B cell (primary cell): ENCODE measurements around the gene ARRDC5. TPM values are rescaled to one million over a fixed set of nuclear protein-coding genes. Genes with fewer than 3 reads are reported as not detected.
"Not testable (repeated sequence)": the region's sequence is repeated elsewhere in the genome, so short reads cannot be mapped to it uniquely, and the experiment has no call there.

Source experiments
- ATAC-seq: fragments of 200-7000 bp; cut with Tn5 transposase; one replicate; pipeline ENCODE4 v1.10.0; 2021; ENCODE audit warnings: low read depth, mild to moderate bottlenecking, moderate number of reproducible peaks, moderate library complexity
- CTCF ChIA-PET: fragments of 350-600 bp; sonication (Branson Sonifier 250); formaldehyde crosslinking; loops from one replicate; lab custom pipeline; 2021; ENCODE audit warnings: antibody characterized with exemption, inconsistent platforms; lab: Charles Lee
- POLR2A ChIA-PET: fragments of 350-600 bp; sonication (Branson Sonifier 250); formaldehyde crosslinking; loops from one replicate; lab custom pipeline; 2021; ENCODE audit warnings: antibody characterized with exemption; lab: Charles Lee
- DNase-seq: peaks from one replicate; pipeline ENCODE4 v3.0.0; 2013
- H2AFZ ChIP-seq: 2 replicates; pipeline ENCODE4 v1.6.1; 2012; ENCODE audit warnings: mild to moderate bottlenecking, low read depth, low read length; ENCODE audit not compliant: insufficient read depth, poor library complexity, severe bottlenecking
- H3K27ac ChIP-seq, 2 donors: 1 replicate in 1 of 2; 2 replicates in 1 of 2; pipeline ENCODE4 v1.5.1; 2012 to 2013; ENCODE audit warnings: low read length in 2 of 2, mild to moderate bottlenecking in 2 of 2, moderate library complexity in 1 of 2
- H3K27me3 ChIP-seq, 4 experiments: fragments of 200-600 bp in 1 of 4; sonication (generic) in 1 of 4; replicated peaks in 1 of 4; 1 replicate in 2 of 4; 2 replicates in 2 of 4; pipeline versions ENCODE4 v1.6.1 to v1.7.0; 2013 to 2016; ENCODE audit warnings: low read length in 3 of 4, mild to moderate bottlenecking in 2 of 4, mixed read lengths in 1 of 4, moderate library complexity in 1 of 4; ENCODE audit not compliant: insufficient read depth in 4 of 4, control insufficient read depth in 3 of 4; ENCODE audit errors: control extremely low read depth in 1 of 4
- H3K36me3 ChIP-seq, 2 experiments: replicated peaks in 1 of 2; 1 replicate in 1 of 2; 2 replicates in 1 of 2; pipeline versions ENCODE4 v1.6.1 to v1.7.1; 2013; ENCODE audit warnings: low read length in 1 of 2; ENCODE audit not compliant: insufficient read depth in 2 of 2, control insufficient read depth in 1 of 2; ENCODE audit errors: control extremely low read depth in 1 of 2, extremely low read depth in 1 of 2
- H3K4me1 ChIP-seq, 2 donors: fragments of 200-600 bp in 1 of 2; sonication (generic) in 1 of 2; 1 replicate in 1 of 2; 2 replicates in 1 of 2; pipeline versions ENCODE4 v1.5.1 to v1.6.1; 2013 to 2017; ENCODE audit warnings: low read length in 2 of 2; ENCODE audit not compliant: control insufficient read depth in 2 of 2, insufficient read depth in 2 of 2
- H3K4me2 ChIP-seq: replicated peaks from 2 replicates; pipeline ENCODE3; 2012; ENCODE audit warnings: mild to moderate bottlenecking, low read depth, low read length; ENCODE audit not compliant: poor library complexity, severe bottlenecking
- H3K4me3 ChIP-seq, 5 experiments: fragments of 200-600 bp in 1 of 5; sonication (generic) in 1 of 5; 1 replicate in 3 of 5; 2 replicates in 2 of 5; pipeline versions ENCODE4 v1.5.1 to v1.7.0; 2011 to 2016; ENCODE audit warnings: low read length in 4 of 5, mild to moderate bottlenecking in 4 of 5, low read depth in 2 of 5, control low read depth in 1 of 5, moderate library complexity in 1 of 5; ENCODE audit not compliant: insufficient read depth in 1 of 5; ENCODE audit errors: control extremely low read depth in 1 of 5, extremely low read depth in 1 of 5
- H3K79me2 ChIP-seq: fragments of 200-600 bp; sonication (generic); one replicate; pipeline ENCODE4 v1.6.0; 2016; ENCODE audit warnings: low read length; ENCODE audit not compliant: control insufficient read depth, insufficient read depth
- H3K9ac ChIP-seq: fragments of 200-600 bp; sonication (generic); 2 replicates; pipeline ENCODE4 v1.6.1; 2017; ENCODE audit warnings: mild to moderate bottlenecking, low read length, moderate library complexity
- H3K9me3 ChIP-seq, 3 donors: one replicate each; pipeline versions ENCODE4 v1.6.1 to v1.7.1; 2013; ENCODE audit warnings: low read length in 2 of 3; ENCODE audit not compliant: control insufficient read depth in 2 of 3, insufficient read depth in 1 of 3; ENCODE audit errors: control extremely low read depth in 1 of 3
- H4K20me1 ChIP-seq: 2 replicates; pipeline ENCODE4 v1.6.0; 2012; ENCODE audit warnings: mild to moderate bottlenecking, low read length; ENCODE audit not compliant: insufficient read depth, control insufficient read depth, poor library complexity, severe bottlenecking
- H3K27ac Mint-ChIP-seq: one replicate; pipeline ENCODE4 v1.8.0; 2021; ENCODE audit warnings: mixed read lengths
- H3K27me3 Mint-ChIP-seq: one replicate; pipeline ENCODE4 v1.8.0; 2021; ENCODE audit warnings: mixed read lengths
- H3K4me1 Mint-ChIP-seq: one replicate; pipeline ENCODE4 v1.8.0; 2021; ENCODE audit warnings: mixed read lengths
- H3K4me3 Mint-ChIP-seq: one replicate; pipeline ENCODE4 v1.8.0; 2021; ENCODE audit warnings: mixed read lengths
- H3K9me3 Mint-ChIP-seq: one replicate; pipeline ENCODE4 v1.8.0; 2022; ENCODE audit warnings: mixed read lengths; ENCODE audit not compliant: insufficient read depth
- CTCF ChIP-seq: fragments of 200-600 bp; IDR thresholded peaks from one replicate; pipeline ENCODE4 v1.8.0; 2022; ENCODE audit warnings: antibody characterized with exemption, mild to moderate bottlenecking
- EZH2 ChIP-seq: IDR thresholded peaks from 2 replicates; pipeline ENCODE4 v1.6.1; 2012; ENCODE audit warnings: borderline replicate concordance, low read depth, mild to moderate bottlenecking, moderate library complexity, low read length; ENCODE audit not compliant: insufficient read depth, poor library complexity, severe bottlenecking
- WGBS: methylation state at CpG from one replicate; pipeline ENCODE4 v1.1.5; 2013; ENCODE audit warnings: missing lambda C conversion rate; ENCODE audit not compliant: insufficient coverage; 5-methylcytosine and 5-hydroxymethylcytosine counted together
- intact Hi-C: fragments of 100-400 bp; cut with micrococcal nuclease; formaldehyde crosslinking; loops from one replicate; pipeline ENCODE4 v1.10.0; 2022
- polyA plus RNA-seq: library from polyadenylated mRNA; depleted of rRNA; stranded (reverse); fragments of >200 nt; gene quantifications from 2 replicates; pipeline ENCODE4 v1.2.3, GENCODE V29; 2012
- total RNA-seq, 2 donors: library from RNA; stranded (reverse); fragments of 120-200 nt in 1 of 2; gene quantifications; 1 replicate in 1 of 2; 2 replicates in 1 of 2; pipeline versions ENCODE4 v1.2.3 to v1.2.4, GENCODE V29; 2013 to 2022

ARRDC5 gene
- total and polyA plus RNA-seq, 2 donors (not counting 1 experiment from before 2014, with no cell fraction given), result 10.2 to 13.2 TPM

- no peak overlapping the region for H3K9ac ChIP-seq
Observed at GRCh38 chr19:4897146-4897545, 5.5 kb downstream of the ARRDC5 start.

DNA sequence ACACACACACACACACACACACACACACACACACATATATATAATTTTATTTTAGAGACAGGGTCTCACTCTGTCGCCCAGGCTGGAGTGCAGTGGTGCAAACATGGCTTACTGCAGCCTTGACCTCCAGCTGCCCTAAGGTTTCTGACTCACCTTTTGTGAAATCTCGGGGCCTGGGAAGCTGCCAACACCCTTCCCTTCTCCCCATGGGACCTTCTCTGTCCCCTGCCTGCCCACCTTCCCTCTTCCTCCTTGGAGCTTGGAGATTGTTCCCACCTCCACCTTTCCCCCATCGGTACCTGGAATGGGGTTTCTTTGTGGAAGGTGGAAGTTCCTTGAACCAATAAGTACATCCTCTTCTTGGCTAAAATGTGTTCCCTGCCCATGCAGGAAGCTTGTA is 6.3 kb downstream of the ARRDC5 start:
- intact Hi-C loops, result no loop called here
- Mint-ChIP-seq H3K4me1 (peaks cover 12% of the 10 kb centered on the region), H3K27ac (no peak overlapping the region), H3K4me3 (no peak overlapping the region), H3K27me3 (no peaks in the 10 kb centered on the region), H3K9me3 (no peaks in the 10 kb centered on the region)
- TF ChIP-seq EZH2 (no peak), CTCF (no peak)
- no peak for DNase-seq
- ChIA-PET POLR2A (interaction anchor here (0.7 kb wide), 1 partner anchor 726 kb away, joined by 3 read pairs; the partner anchor contains the start of genes SAFB and SAFB2), CTCF (interaction anchor here (0.7 kb wide), 1 partner anchor 152 kb away, joined by 3 read pairs; no protein-coding TSS in a partner anchor)
- H3K4me2 ChIP-seq, result no peak overlapping the region
- no peaks in the 10 kb centered on the region for H3K27me3 ChIP-seq
- no peak for ATAC-seq
- no peak overlapping the region for H3K27ac ChIP-seq
- peaks cover 4 to 6% of the 10 kb centered on the region in 2 donors for H3K4me1 ChIP-seq
- no peak overlapping the region for H3K4me3 ChIP-seq
- H3K9me3 ChIP-seq, result no peaks in the 10 kb centered on the region
- H3K79me2 ChIP-seq, result peaks cover 8% of the 10 kb centered on the region
- H3K9ac ChIP-seq, result no peak overlapping the region
- H3K36me3 ChIP-seq, result peaks cover 2% of the 10 kb centered on the region in 2 experiments
- no peaks in the 10 kb centered on the region for H4K20me1 ChIP-seq
- H2AFZ ChIP-seq, result no peak overlapping the region
- 35% methylated on average over 2 of the region's 3 CpGs for WGBS

More at GRCh38 chr19:4897146-4897545, 5.5 kb downstream of the ARRDC5 start:
- H3K27me3 Mint-ChIP-seq, result no peaks in the 10 kb centered on the region
- Histone ChIP-seq H3K27ac (no peak overlapping the region), H3K79me2 (peaks cover 8% of the 10 kb centered on the region), H4K20me1 (peaks cover 2% of the 10 kb centered on the region), H3K4me2 (no peak overlapping the region), H3K27me3 (no peaks in the 10 kb centered on the region), H3K4me1 (peaks cover 4 to 6% of the 10 kb centered on the region in 2 donors), H3K9me3 (no peaks in the 10 kb centered on the region), H3K36me3 (peaks cover 2% of the 10 kb centered on the region in 2 experiments), H3K4me3 (no peak overlapping the region), H2AFZ (no peak overlapping the region)
- H3K4me3 Mint-ChIP-seq, result no peak overlapping the region
- no peak overlapping the region for H3K27ac Mint-ChIP-seq
- 19% methylated on average over 6 of the region's 7 CpGs for WGBS
- intact Hi-C loops, result no loop called here
- H3K4me1 Mint-ChIP-seq, result peaks cover 13% of the 10 kb centered on the region
- DNase-seq, result no peak
- POLR2A ChIA-PET, result no interaction called here
- CTCF ChIA-PET, result interaction anchor here (0.8 to 1.0 kb wide), 2 partner anchors 9 to 14 kb away, joined by 3 read pairs; no protein-coding TSS in a partner anchor
- TF ChIP-seq EZH2, result no peak
- TF ChIP-seq CTCF, result no peak
- ATAC-seq, result no peak
- H3K9me3 Mint-ChIP-seq, result no peaks in the 10 kb centered on the region

DNA sequence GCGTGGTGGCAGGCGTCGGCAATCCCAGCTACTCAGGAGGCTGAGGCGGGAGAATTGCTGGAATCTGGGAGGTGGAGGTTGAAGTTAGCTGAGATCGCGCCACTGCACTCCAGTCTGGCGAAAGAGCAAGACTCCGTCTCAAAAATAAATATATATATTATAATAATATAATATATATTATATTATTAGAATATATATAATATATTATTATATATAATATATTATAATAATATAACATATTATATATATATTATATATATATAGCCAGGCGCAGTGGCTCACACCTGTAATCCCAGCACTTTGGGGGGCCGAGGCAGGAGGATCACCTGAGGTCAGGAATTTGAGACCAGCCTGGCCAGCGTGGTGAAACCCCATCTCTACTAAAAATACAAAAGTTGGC is 9.7 kb downstream of the ARRDC5 start:
- Histone ChIP-seq H3K79me2 (peaks cover 11% of the 10 kb centered on the region), H3K36me3 (peaks cover 1 to 11% of the 10 kb centered on the region in 2 experiments)
- H2AFZ ChIP-seq, POLR2A ChIA-PET, H3K27ac ChIP-seq, H3K9ac ChIP-seq, ATAC-seq, H3K9me3 Mint-ChIP-seq, H3K4me3 ChIP-seq, H3K4me2 ChIP-seq, H3K4me1 ChIP-seq, intact Hi-C loops, DNase-seq, H3K27ac Mint-ChIP-seq, CTCF ChIA-PET, H4K20me1 ChIP-seq, H3K27me3 ChIP-seq, H3K27me3 Mint-ChIP-seq, H3K9me3 ChIP-seq, H3K4me3 Mint-ChIP-seq: not testable (repeated sequence)
- H3K4me1 Mint-ChIP-seq, result peaks cover 12% of the 10 kb centered on the region
- WGBS, result no CpG with 5 or more reads among the region's 11 CpGs
